ENCODE results near the gene PRDM16. TPM values are rescaled to one million over a fixed set of nuclear protein-coding genes. Genes with fewer than 3 reads are reported as not detected.

PRDM16 gene
- polyA plus RNA-seq, 1 donor from 2014 or later: 0.21 TPM

- Histone ChIP-seq H3K9me2 (ENCODE audit: insufficient read depth, low read length) (no peaks in the 10 kb centered on the region), H3K4me2 (ENCODE audit: low read length) (no peak overlapping the region), H3K36me3 (ENCODE audit: insufficient read depth, low read length) (no peaks in the 10 kb centered on the region), H2AFZ (ENCODE audit: low read depth, low read length) (no peak overlapping the region), H3K27me3 (ENCODE audit: insufficient read depth, low read depth, low read length) (no peaks in the 10 kb centered on the region), H3F3A (ENCODE audit: insufficient read depth, low read length, poor library complexity, severe bottlenecking) (no peaks in the 10 kb centered on the region), H4K20me1 (ENCODE audit: insufficient read depth) (no peaks in the 10 kb centered on the region), H3K9ac (ENCODE audit: low read length) (no peak overlapping the region), H3K9me3 (ENCODE audit: low read length) (no peaks in the 10 kb centered on the region), H3K27ac (ENCODE audit: low read length) (no peak overlapping the region), H3K4me3 (ENCODE audit: low read length) (no peak overlapping the region), H3K79me2 (replicated peaks; ENCODE audit: insufficient read depth, low read length) (no peaks in the 10 kb centered on the region)
- TF ChIP-seq MXI1 (conservative IDR thresholded peaks at IDR 0.05; ENCODE audit: poor library complexity, severe bottlenecking) (no peak), RAD21 (conservative IDR thresholded peaks at IDR 0.05) (no peak), EP300 (conservative IDR thresholded peaks at IDR 0.05; ENCODE audit: poor library complexity, severe bottlenecking) (no peak), SMC3 (conservative IDR thresholded peaks at IDR 0.05; ENCODE audit: poor library complexity) (no peak), CTCF (IDR thresholded peaks at IDR 0.05; ENCODE audit: poor library complexity, severe bottlenecking) (no peak), TAF1 (IDR thresholded peaks at IDR 0.05; ENCODE audit: low read depth) (no peak), REST (IDR thresholded peaks at IDR 0.05; ENCODE audit: borderline replicate concordance) (no peak), POLR2AphosphoS5 (IDR thresholded peaks at IDR 0.05) (no peak), EZH2 (IDR thresholded peaks at IDR 0.05; ENCODE audit: borderline replicate concordance, insufficient read depth, low read length, poor library complexity, severe bottlenecking) (no peak)
These were observed 221.4 kb downstream of the PRDM16 start for GRCh38 chr1:3290438-3290837.

- no peaks in the 10 kb centered on the region for H3K36me3 ChIP-seq (ENCODE audit: insufficient read depth, low read length)
- H3K4me3 ChIP-seq (ENCODE audit: low read length): no peak overlapping the region
- no peaks in the 10 kb centered on the region for H3F3A ChIP-seq (ENCODE audit: insufficient read depth, low read length, poor library complexity, severe bottlenecking)
- H3K27me3 ChIP-seq (ENCODE audit: insufficient read depth, low read depth, low read length): no peaks in the 10 kb centered on the region
- H3K9me2 ChIP-seq (ENCODE audit: insufficient read depth, low read length): no peaks in the 10 kb centered on the region
- H3K9me3 ChIP-seq (ENCODE audit: low read length): no peaks in the 10 kb centered on the region
- no peak overlapping the region for H2AFZ ChIP-seq (ENCODE audit: low read depth, low read length)
- H3K9ac ChIP-seq (ENCODE audit: low read length): no peak overlapping the region
- no peak overlapping the region for H3K4me2 ChIP-seq (ENCODE audit: low read length)
- H4K20me1 ChIP-seq (ENCODE audit: insufficient read depth): no peaks in the 10 kb centered on the region
- no peaks in the 10 kb centered on the region for H3K79me2 ChIP-seq (replicated peaks; ENCODE audit: insufficient read depth, low read length)
- TF ChIP-seq POLR2AphosphoS5 (IDR thresholded peaks at IDR 0.05) (no peak), RAD21 (conservative IDR thresholded peaks at IDR 0.05) (no peak), MXI1 (conservative IDR thresholded peaks at IDR 0.05; ENCODE audit: poor library complexity, severe bottlenecking) (no peak), EP300 (conservative IDR thresholded peaks at IDR 0.05; ENCODE audit: poor library complexity, severe bottlenecking) (no peak), EZH2 (IDR thresholded peaks at IDR 0.05; ENCODE audit: borderline replicate concordance, insufficient read depth, low read length, poor library complexity, severe bottlenecking) (no peak), SMC3 (conservative IDR thresholded peaks at IDR 0.05; ENCODE audit: poor library complexity) (no peak), CTCF (IDR thresholded peaks at IDR 0.05; ENCODE audit: poor library complexity, severe bottlenecking) (no peak), REST (IDR thresholded peaks at IDR 0.05; ENCODE audit: borderline replicate concordance) (no peak), TAF1 (IDR thresholded peaks at IDR 0.05; ENCODE audit: low read depth) (no peak)
- H3K27ac ChIP-seq (ENCODE audit: low read length): no peak overlapping the region
These were observed 221.9 kb downstream of the PRDM16 start for GRCh38 chr1:3290915-3291314.

All from neural cell (in vitro differentiated cells).